GM12873 (cell line): ENCODE measurements around the gene PDE4D.

Experiments used
- TF ChIP-seq, protein P1 (sequence below): IDR thresholded peaks from 2 replicates; pipeline ENCODE4 v1.5.1; 2012; ENCODE audit warnings: low read depth, mild to moderate bottlenecking, moderate library complexity, low read length, control low read depth; ENCODE audit not compliant: insufficient read depth; ENCODE audit errors: missing control alignments

The PDE4D gene

DNA sequence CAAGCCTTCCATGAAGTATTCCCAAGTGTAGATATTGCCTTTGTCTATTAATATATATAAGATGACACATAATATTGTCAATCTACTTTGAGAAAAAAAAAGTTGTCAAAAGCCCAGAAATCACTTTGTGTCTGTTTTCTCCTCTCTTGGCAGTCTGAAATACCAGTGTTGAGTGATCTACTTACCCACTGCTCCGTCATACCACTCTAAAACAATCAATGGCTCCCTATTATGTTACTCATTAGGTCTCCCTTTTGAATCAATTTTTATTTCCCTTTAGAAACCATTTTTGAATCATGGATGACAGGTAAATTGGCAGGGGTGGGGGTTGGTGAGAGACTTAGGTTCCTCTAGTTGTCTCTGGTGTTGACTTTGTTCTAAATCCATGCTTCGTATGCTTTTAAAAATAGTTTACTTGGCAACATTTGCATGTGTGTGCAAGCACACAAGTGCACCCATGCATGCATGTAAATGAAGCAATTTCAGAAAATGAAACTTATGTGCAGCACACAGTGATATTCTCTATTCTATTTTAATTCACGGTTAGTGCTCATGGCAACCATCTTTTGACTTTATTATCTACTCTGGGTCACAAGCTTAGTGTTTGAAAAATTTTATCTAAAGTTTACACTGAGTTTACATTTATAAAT, 931.8 kb downstream of the PDE4D start:
- TF ChIP-seq, protein P1, sequence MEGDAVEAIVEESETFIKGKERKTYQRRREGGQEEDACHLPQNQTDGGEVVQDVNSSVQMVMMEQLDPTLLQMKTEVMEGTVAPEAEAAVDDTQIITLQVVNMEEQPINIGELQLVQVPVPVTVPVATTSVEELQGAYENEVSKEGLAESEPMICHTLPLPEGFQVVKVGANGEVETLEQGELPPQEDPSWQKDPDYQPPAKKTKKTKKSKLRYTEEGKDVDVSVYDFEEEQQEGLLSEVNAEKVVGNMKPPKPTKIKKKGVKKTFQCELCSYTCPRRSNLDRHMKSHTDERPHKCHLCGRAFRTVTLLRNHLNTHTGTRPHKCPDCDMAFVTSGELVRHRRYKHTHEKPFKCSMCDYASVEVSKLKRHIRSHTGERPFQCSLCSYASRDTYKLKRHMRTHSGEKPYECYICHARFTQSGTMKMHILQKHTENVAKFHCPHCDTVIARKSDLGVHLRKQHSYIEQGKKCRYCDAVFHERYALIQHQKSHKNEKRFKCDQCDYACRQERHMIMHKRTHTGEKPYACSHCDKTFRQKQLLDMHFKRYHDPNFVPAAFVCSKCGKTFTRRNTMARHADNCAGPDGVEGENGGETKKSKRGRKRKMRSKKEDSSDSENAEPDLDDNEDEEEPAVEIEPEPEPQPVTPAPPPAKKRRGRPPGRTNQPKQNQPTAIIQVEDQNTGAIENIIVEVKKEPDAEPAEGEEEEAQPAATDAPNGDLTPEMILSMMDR, result no peak

DNA sequence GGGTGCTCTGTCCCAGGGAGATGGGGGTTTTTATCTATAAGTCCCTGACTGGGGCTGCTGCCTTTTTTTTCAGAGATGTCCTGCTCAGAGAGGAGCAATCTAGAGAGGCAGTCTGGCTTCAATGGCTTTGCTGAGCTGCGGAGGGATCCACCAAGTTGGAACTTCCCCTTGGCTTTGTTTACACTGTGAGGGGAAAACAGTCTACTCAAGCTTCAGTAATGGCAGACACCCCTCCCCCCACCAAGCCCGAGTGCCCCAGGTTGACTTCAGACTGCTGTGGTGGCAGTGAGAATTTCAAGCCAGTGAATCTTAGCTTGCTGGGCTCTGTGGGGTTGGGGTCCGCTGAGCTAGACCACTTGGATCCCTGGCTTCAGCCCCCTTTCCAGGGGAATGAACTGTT, 934.8 kb downstream of the PDE4D start:
- TF ChIP-seq, protein P1, result no peak

DNA sequence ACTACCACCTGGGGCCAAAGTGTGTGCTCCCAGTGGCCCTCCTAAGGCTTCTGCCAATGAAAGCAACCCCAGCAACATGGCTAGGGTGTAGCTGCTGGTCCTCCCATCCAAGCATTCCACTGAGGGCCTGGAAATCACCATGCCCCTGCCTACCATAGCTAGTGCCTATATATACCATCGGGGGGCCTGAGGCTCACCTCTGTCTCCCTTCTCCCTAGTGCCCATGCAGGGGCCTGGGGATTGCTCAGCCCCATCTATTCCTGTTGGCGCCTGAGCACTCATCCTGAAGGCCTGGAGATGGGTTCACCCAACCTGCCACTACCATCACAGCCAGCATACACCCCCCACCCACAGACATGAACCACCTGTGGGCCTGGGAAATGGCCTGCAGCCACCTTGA, 943.3 kb downstream of the PDE4D start:
- TF ChIP-seq, protein P1, result no peak

DNA sequence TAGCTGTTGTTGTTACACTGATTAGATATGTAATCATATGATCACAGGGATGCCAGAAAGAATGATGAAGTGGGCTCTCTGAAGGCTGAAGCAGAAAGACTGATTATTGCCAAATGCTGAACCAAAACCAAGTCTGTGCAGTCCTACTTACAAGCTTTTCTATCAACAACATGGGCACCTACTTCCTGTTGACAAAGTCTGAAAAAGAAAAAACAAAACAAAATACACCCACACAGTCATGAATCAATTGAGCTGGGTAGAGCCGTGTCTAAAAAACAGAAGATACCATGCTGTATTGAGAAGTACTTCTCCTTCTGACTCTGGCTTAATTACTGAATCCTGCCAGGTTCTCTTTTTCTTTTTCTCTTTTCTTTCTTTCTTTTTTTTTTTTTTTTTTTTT, 947.3 kb downstream of the PDE4D start:
- TF ChIP-seq, protein P1, result no peak

DNA sequence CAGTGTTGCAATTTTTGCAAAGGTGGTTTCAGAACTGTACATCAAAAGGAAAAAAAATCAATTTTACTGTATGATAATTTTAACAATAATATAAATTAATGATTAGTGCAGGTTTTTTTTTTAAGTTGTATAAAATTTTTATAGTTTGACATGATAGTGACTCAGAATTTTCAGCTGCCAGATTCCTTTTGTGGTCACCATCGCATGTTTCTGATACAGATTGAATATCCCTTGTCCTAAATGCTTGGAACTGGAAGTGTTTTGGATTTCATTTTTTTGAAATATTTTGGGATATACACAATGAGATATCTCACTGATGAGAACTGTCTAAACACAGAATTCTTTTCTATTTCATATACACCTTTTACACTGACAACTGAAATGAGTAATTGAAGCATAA, 949.3 kb downstream of the PDE4D start:
- TF ChIP-seq, protein P1, result no peak

DNA sequence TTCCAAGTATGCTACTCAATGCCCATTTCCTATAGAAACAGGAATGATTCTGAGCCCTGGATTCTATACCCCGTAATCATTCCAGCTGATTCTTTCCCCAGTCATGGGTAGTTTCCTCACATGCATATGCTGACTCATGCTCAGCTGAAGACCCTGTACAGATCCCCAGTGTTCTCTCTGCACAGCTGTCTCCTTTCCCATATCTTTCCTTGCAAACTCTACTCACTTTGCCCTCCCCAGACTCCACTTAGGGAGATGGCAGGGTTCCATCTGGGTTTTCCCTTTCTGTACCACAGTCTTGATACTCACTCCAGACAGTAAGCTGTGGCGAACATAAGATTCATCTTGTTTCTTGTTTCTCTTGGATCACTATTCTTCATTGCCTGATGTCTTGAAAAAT, 953.1 kb downstream of the PDE4D start:
- TF ChIP-seq, protein P1, result no peak

DNA sequence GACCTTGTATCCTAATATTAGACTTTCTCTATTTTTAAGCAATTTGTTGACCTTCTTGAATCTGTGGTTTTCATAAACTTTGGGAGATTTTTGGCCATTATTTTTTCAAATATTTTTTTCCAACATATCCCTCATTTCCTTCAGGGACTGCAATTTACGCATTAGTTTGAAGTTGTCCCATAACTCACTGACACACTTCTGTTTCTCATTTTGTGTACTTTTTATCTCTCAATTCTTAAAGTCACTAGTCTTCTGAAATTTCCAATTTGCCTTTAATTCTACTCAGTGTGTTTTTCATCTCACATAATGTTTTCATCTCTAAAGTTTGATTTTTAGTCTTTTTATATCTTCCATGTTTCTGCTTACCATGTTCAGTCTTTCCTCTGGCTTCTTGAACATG, 953.9 kb downstream of the PDE4D start:
- TF ChIP-seq, protein P1, result no peak
